Tibial nerve (tissue), 4 donors: Measurements from ENCODE around the gene CD274. TPM values are rescaled to one million over a fixed set of nuclear protein-coding genes. Genes with fewer than 3 reads are reported as not detected.
"Not testable (repeated sequence)": the region's sequence is repeated elsewhere in the genome, so short reads cannot be mapped to it uniquely, and the experiment has no call there.

ENCODE experiments used
- DNase-seq, 2 donors: peaks; one replicate each; pipeline ENCODE4 v3.0.0-alpha.2; 2019; ENCODE audit warnings: low spot score in 2 of 2
- H3K27ac ChIP-seq, 4 donors: fragments of 200-600 bp; sonication (generic) in 3 of 4; one replicate each; pipeline ENCODE4 v1.5.1; 2017 to 2019; ENCODE audit warnings: mild to moderate bottlenecking in 1 of 4
- H3K27me3 ChIP-seq, 2 donors: fragments of 200-600 bp; sonication (generic) in 1 of 2; one replicate each; pipeline versions ENCODE4 v1.5.1 to v1.6.0; 2017 to 2019
- H3K36me3 ChIP-seq, 3 donors: fragments of 200-600 bp; sonication (generic); one replicate each; pipeline ENCODE4 v1.5.1; 2018 to 2019
- H3K4me1 ChIP-seq, 4 donors: fragments of 200-600 bp; sonication (generic) in 3 of 4; one replicate each; pipeline ENCODE4 v1.5.1; 2017 to 2019
- H3K4me3 ChIP-seq, 4 donors: fragments of 200-600 bp; sonication (generic) in 3 of 4; one replicate each; pipeline ENCODE4 v1.5.1; 2017 to 2019; ENCODE audit warnings: mild to moderate bottlenecking in 1 of 4, moderate library complexity in 1 of 4
- H3K9me3 ChIP-seq, 4 donors: fragments of 200-600 bp; sonication (generic) in 3 of 4; one replicate each; pipeline ENCODE4 v1.5.1; 2017 to 2019
- EP300 ChIP-seq, 2 donors: sonication (generic); formaldehyde crosslinking; IDR thresholded peaks; one replicate each; pipeline ENCODE4 v1.6.1; 2017; ENCODE audit warnings: antibody characterized with exemption in 2 of 2, mild to moderate bottlenecking in 1 of 2
- POLR2A ChIP-seq, 2 donors: fragments of 450-650 bp; IDR thresholded peaks; one replicate each; pipeline ENCODE4 v1.6.1; 2017; ENCODE audit warnings: antibody characterized with exemption in 2 of 2, mild to moderate bottlenecking in 2 of 2, moderate library complexity in 2 of 2
- WGBS, 2 donors: methylation state at CpG; one replicate each; pipeline ENCODE4 v1.1.5; 2018; 5-methylcytosine and 5-hydroxymethylcytosine counted together
- total RNA-seq, 4 donors: library from RNA; depleted of rRNA; stranded (reverse); fragments of >200 nt; gene quantifications; one replicate each; pipeline ENCODE4 v1.1.0, GENCODE V29; 2016
- TF ChIP-seq, protein P1 (sequence below), 5 experiments: fragments of 200-600 bp in 3 of 5; fragments of 450-650 bp in 2 of 5; sonication (generic) in 3 of 5; IDR thresholded peaks; one replicate each; pipeline ENCODE4 v1.5.1; 2016 to 2019; ENCODE audit warnings: antibody characterized with exemption in 5 of 5, mild to moderate bottlenecking in 3 of 5, moderate library complexity in 2 of 5

The CD274 gene
- total RNA-seq, 4 donors from 2014 or later, result 2.1 to 4.2 (median 2.5) TPM

DNA sequence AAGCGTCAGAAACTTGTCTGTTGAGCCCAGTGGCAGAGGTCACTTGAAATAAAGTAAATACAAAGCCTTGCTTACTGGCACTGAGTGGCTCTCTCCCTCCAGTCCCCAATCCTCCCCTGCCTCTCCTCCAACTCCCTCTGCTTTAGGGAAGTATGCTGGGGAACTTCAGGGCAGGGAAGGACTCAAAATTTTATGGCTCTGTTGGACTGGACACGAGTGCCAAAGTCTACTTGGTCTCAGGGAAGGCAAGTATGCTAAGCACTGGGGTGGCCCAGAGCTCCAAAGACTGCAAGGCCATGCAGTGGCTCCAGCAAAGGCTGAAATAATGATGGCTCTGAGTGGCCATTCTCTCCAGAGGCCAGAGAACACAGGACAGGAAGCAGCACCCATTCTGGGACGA is 22.2 kb upstream of the CD274 start:
- no peak overlapping the region for H3K27ac ChIP-seq
- WGBS, 2 donors, result 72 to 73% methylated on average over 3 of the region's 3 CpGs
- no peaks in the 10 kb centered on the region for H3K9me3 ChIP-seq
- no peaks in the 10 kb centered on the region for H3K27me3 ChIP-seq
- TF ChIP-seq, protein P1, sequence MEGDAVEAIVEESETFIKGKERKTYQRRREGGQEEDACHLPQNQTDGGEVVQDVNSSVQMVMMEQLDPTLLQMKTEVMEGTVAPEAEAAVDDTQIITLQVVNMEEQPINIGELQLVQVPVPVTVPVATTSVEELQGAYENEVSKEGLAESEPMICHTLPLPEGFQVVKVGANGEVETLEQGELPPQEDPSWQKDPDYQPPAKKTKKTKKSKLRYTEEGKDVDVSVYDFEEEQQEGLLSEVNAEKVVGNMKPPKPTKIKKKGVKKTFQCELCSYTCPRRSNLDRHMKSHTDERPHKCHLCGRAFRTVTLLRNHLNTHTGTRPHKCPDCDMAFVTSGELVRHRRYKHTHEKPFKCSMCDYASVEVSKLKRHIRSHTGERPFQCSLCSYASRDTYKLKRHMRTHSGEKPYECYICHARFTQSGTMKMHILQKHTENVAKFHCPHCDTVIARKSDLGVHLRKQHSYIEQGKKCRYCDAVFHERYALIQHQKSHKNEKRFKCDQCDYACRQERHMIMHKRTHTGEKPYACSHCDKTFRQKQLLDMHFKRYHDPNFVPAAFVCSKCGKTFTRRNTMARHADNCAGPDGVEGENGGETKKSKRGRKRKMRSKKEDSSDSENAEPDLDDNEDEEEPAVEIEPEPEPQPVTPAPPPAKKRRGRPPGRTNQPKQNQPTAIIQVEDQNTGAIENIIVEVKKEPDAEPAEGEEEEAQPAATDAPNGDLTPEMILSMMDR (IDR thresholded peaks at IDR 0.05), result no peak
- TF ChIP-seq EP300 (IDR thresholded peaks at IDR 0.05) (no peak), POLR2A (IDR thresholded peaks at IDR 0.05) (no peak)
- DNase-seq, result no peak
- H3K4me3 ChIP-seq, result no peak overlapping the region
- no peaks in the 10 kb centered on the region for H3K4me1 ChIP-seq
- H3K36me3 ChIP-seq, result peaks cover 0 to 46% (median 0%) of the 10 kb centered on the region in 3 donors

DNA sequence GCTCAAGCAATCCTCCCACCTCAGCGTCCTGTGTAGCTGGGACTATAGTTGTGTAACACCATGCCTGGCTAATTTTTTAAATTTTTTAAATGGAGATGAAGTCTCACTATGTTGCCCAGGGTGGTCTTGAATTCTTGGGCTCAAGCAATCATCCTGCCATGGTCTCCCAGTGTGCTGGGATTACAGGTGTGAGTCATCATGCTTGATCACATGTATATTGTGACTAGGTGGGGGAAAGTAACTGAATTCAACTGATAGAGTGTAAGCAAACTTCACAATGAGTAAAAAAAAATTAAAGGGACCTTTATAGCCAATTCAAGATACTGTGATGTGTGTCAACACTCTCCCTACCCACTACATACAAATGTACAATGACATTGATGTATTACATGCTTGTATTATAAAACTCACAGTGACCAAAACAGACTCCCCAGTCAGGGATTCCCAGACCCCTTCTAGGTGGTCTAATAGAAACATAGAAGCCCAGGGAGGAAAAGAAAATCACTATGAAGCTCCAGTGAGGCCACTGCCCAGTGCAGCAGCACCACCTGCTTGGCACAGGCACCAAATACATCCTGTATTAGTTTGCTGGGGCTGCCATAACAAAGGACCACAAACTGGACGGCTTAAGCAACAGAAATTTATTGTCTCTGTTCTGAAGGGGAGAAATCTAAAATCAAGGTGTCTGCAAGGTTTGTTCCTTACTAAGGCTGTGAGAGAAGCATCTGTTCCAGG is 21.4 kb upstream of the CD274 start:
- WGBS, 2 donors, result 93 to 94% methylated on average over 2 of the region's 2 CpGs
- Histone ChIP-seq H3K4me1 (no peaks in the 10 kb centered on the region), H3K36me3 (peaks cover 0 to 54% (median 0%) of the 10 kb centered on the region in 3 donors), H3K9me3 (no peaks in the 10 kb centered on the region), H3K27ac (no peak overlapping the region), H3K4me3 (no peak overlapping the region), H3K27me3 (no peaks in the 10 kb centered on the region)
- DNase-seq, result no peak
- TF ChIP-seq POLR2A (IDR thresholded peaks at IDR 0.05) (no peak), EP300 (IDR thresholded peaks at IDR 0.05) (no peak)
- TF ChIP-seq, protein P1 (IDR thresholded peaks at IDR 0.05), result no peak

GRCh38 chr9:5429873-5430564 is 20.3 kb upstream of the CD274 start:
- H3K4me3 ChIP-seq, result no peak overlapping the region
- no peak for TF ChIP-seq POLR2A (IDR thresholded peaks at IDR 0.05)
- TF ChIP-seq, protein P1 (IDR thresholded peaks at IDR 0.05), result no peak
- peaks cover 0 to 61% (median 0%) of the 10 kb centered on the region in 3 donors for H3K36me3 ChIP-seq
- no peak overlapping the region for H3K27ac ChIP-seq
- no peaks in the 10 kb centered on the region for H3K27me3 ChIP-seq
- no peaks in the 10 kb centered on the region for H3K9me3 ChIP-seq
- no peaks in the 10 kb centered on the region for H3K4me1 ChIP-seq
- DNase-seq, result no peak
- 86 to 87% methylated on average over 10 of the region's 10 CpGs for WGBS, 2 donors

- WGBS, 2 donors, result 60 to 76% methylated on average over 2 to 3 of the region's 3 CpGs
- Histone ChIP-seq H3K36me3 (peaks cover 0 to 65% (median 0%) of the 10 kb centered on the region in 3 donors), H3K9me3 (no peaks in the 10 kb centered on the region), H3K27ac (no peak overlapping the region), H3K4me3 (no peak overlapping the region), H3K4me1 (no peaks in the 10 kb centered on the region), H3K27me3 (no peaks in the 10 kb centered on the region)
- DNase-seq, result no peak
- no peak for TF ChIP-seq EP300 (IDR thresholded peaks at IDR 0.05)
- no peak for TF ChIP-seq POLR2A (IDR thresholded peaks at IDR 0.05)
- TF ChIP-seq, protein P1 (IDR thresholded peaks at IDR 0.05), result no peak
Measured at GRCh38 chr9:5430912-5431311, 19.4 kb upstream of the CD274 start.

- WGBS, 2 donors, result 95 to 98% methylated on average over 15 of the region's 24 CpGs
- not testable (repeated sequence) for H3K9me3 ChIP-seq, H3K27ac ChIP-seq, DNase-seq, H3K4me3 ChIP-seq, H3K27me3 ChIP-seq
- Histone ChIP-seq H3K4me1 (peaks cover 0 to 11% (median 5%) of the 10 kb centered on the region in 4 donors), H3K36me3 (peaks cover 0 to 62% (median 0%) of the 10 kb centered on the region in 3 donors)
Measured at GRCh38 chr9:5432890-5433289, 17.5 kb upstream of the CD274 start.

- H3K36me3 ChIP-seq, result peaks cover 0 to 58% (median 0%) of the 10 kb centered on the region in 3 donors
- H3K9me3 ChIP-seq, H3K4me3 ChIP-seq, H3K27ac ChIP-seq, DNase-seq, H3K27me3 ChIP-seq: not testable (repeated sequence)
- WGBS, 2 donors, result 87 to 98% methylated on average over 9 to 25 of the region's 26 CpGs
- peaks cover 0 to 15% (median 7%) of the 10 kb centered on the region in 4 donors for H3K4me1 ChIP-seq
Measured at GRCh38 chr9:5433328-5433727, 17.0 kb upstream of the CD274 start.

GRCh38 chr9:5433841-5434810 is 16.2 kb upstream of the CD274 start:
- H3K4me3 ChIP-seq, H3K27me3 ChIP-seq, DNase-seq, H3K9me3 ChIP-seq, H3K27ac ChIP-seq: not testable (repeated sequence)
- Histone ChIP-seq H3K36me3 (peaks cover 0 to 52% (median 0%) of the 10 kb centered on the region in 3 donors), H3K4me1 (peaks cover 0 to 22% (median 12%) of the 10 kb centered on the region in 4 donors)
- WGBS, 2 donors, result 95 to 96% methylated on average over 25 to 61 of the region's 65 CpGs
